ENCODE results near the gene MLH3.
A peak's percentile ranks its signal among the peaks of the same experiment; 100 is the strongest.

Gene MLH3

GRCh38 chr14:74981833-74982232 is 69.4 kb downstream of the MLH3 start:
- in situ Hi-C loops (cut with MboI; ENCODE audit: low sequenced_read_pairs, unreplicated experiment) = no loop called here
- DNase-seq (ENCODE audit: low spot score) = no peak

GRCh38 chr14:74981462-74981782 is 69.8 kb downstream of the MLH3 start:
- DNase-seq (ENCODE audit: low spot score) = no peak
- in situ Hi-C loops (cut with MboI; ENCODE audit: low sequenced_read_pairs, unreplicated experiment) = no loop called here

More at GRCh38 chr14:74981833-74982232, 69.4 kb downstream of the MLH3 start:
- no peak for TF ChIP-seq CTCF (IDR thresholded peaks at IDR 0.05; ENCODE audit: borderline replicate concordance, control extremely low read depth, extremely low read depth, insufficient read depth, missing control alignments)

GRCh38 chr14:74980731-74981461 is 70.4 kb downstream of the MLH3 start:
- in situ Hi-C loops (cut with MboI; ENCODE audit: low sequenced_read_pairs, unreplicated experiment) = no loop called here
- peak; percentile 25 for DNase-seq (ENCODE audit: low spot score)
- no peak for TF ChIP-seq CTCF (IDR thresholded peaks at IDR 0.05; ENCODE audit: borderline replicate concordance, control extremely low read depth, extremely low read depth, insufficient read depth, missing control alignments)

More at GRCh38 chr14:74981462-74981782, 69.8 kb downstream of the MLH3 start:
- TF ChIP-seq CTCF (IDR thresholded peaks at IDR 0.05; ENCODE audit: borderline replicate concordance, control extremely low read depth, extremely low read depth, insufficient read depth, missing control alignments) = no peak

GRCh38 chr14:74980398-74980730 is 70.9 kb downstream of the MLH3 start:
- TF ChIP-seq CTCF (IDR thresholded peaks at IDR 0.05; ENCODE audit: borderline replicate concordance, control extremely low read depth, extremely low read depth, insufficient read depth, missing control alignments) = no peak
- DNase-seq (ENCODE audit: low spot score) = peak; percentile 9
- in situ Hi-C loops (cut with MboI; ENCODE audit: low sequenced_read_pairs, unreplicated experiment) = no loop called here

- peak; percentile 24 for DNase-seq (ENCODE audit: low spot score)
- in situ Hi-C loops (cut with MboI; ENCODE audit: low sequenced_read_pairs, unreplicated experiment) = no loop called here
Measured at GRCh38 chr14:74979442-74980397, 71.5 kb downstream of the MLH3 start.

More at GRCh38 chr14:74979442-74980397, 71.5 kb downstream of the MLH3 start:
- TF ChIP-seq CTCF (IDR thresholded peaks at IDR 0.05; ENCODE audit: borderline replicate concordance, control extremely low read depth, extremely low read depth, insufficient read depth, missing control alignments) = no peak
